Neutrophil (primary cell): ENCODE results near the gene SIK2.
"Not testable (repeated sequence)": the region's sequence is repeated elsewhere in the genome, so short reads cannot be mapped to it uniquely, and the experiment has no call there.

ENCODE experiments used
- H3K27ac ChIP-seq: fragments of 200-600 bp; sonication (generic); 2 replicates; pipeline ENCODE4 v1.5.1; 2016; ENCODE audit warnings: mild to moderate bottlenecking, moderate library complexity
- H3K27me3 ChIP-seq: fragments of 200-600 bp; sonication (generic); 2 replicates; pipeline ENCODE4 v1.6.0; 2016; ENCODE audit warnings: mild to moderate bottlenecking
- H3K36me3 ChIP-seq: fragments of 200-600 bp; sonication (generic); 2 replicates; pipeline ENCODE4 v1.5.1; 2017
- H3K4me1 ChIP-seq, 2 experiments: fragments of 200-600 bp in 1 of 2; sonication (generic) in 1 of 2; 1 replicate in 1 of 2; 2 replicates in 1 of 2; pipeline versions ENCODE4 v1.5.1 to v1.6.1; 2013 to 2016; ENCODE audit warnings: low read depth in 1 of 2, low read length in 1 of 2, mild to moderate bottlenecking in 1 of 2, moderate library complexity in 1 of 2; ENCODE audit not compliant: control insufficient read depth in 1 of 2, insufficient read depth in 1 of 2
- H3K4me3 ChIP-seq, 2 experiments: fragments of 200-600 bp in 1 of 2; sonication (generic) in 1 of 2; 1 replicate in 1 of 2; 2 replicates in 1 of 2; pipeline ENCODE4 v1.5.1; 2013 to 2016; ENCODE audit warnings: low read depth in 1 of 2, low read length in 1 of 2, mild to moderate bottlenecking in 1 of 2, moderate library complexity in 1 of 2
- H3K9me3 ChIP-seq: fragments of 200-600 bp; sonication (generic); 2 replicates; pipeline ENCODE4 v1.5.1; 2016
- CTCF ChIP-seq: fragments of 200-600 bp; sonication (generic); IDR thresholded peaks from 2 replicates; pipeline ENCODE4 v1.5.1; 2016; ENCODE audit warnings: antibody characterized with exemption

The SIK2 gene

GRCh38 chr11:111644922-111645321 is 42.7 kb downstream of the SIK2 start:
- Histone ChIP-seq H3K4me1 (no peaks in the 10 kb centered on the region), H3K27ac (no peak overlapping the region), H3K9me3 (no peaks in the 10 kb centered on the region), H3K36me3 (no peaks in the 10 kb centered on the region), H3K4me3 (no peak overlapping the region), H3K27me3 (no peaks in the 10 kb centered on the region)
- no peak for TF ChIP-seq CTCF

DNA sequence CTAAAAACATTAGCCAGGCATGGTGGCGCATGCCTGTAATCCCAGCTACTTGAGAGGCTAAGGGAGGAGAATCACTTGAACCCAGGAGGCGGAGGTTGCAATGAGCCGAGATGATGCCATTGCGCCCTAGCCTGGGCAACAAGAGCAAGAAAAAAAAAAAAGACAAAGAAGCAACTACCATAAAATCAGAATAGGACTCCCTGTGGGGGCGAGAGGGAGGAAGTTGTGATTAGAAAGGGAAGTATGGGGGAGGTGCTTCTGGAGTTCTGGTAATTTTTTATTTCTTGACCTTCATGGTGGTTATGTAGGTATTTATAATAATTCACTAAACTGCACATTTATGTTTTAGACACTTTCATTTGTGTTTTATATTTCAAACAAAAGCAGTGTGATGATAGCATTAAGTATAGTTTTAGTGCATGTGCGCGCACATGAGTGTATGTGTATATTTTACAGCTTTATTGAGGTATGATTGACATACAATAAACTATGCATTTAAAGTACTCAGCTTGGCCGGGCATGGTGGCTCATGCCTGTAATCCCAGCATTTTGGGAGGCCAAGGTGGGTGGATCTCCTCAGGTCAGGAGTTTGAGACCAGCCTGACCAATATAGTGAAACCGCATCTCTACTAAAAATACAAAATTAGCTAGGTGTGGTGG is 43.5 kb downstream of the SIK2 start:
- no peak for TF ChIP-seq CTCF
- H3K36me3 ChIP-seq: no peaks in the 10 kb centered on the region
- H3K4me3 ChIP-seq: no peak overlapping the region
- no peak overlapping the region for H3K27ac ChIP-seq
- no peaks in the 10 kb centered on the region for H3K27me3 ChIP-seq
- H3K9me3 ChIP-seq: no peaks in the 10 kb centered on the region
- H3K4me1 ChIP-seq: no peaks in the 10 kb centered on the region

- H3K4me3 ChIP-seq, H3K27me3 ChIP-seq, H3K27ac ChIP-seq, H3K9me3 ChIP-seq, H3K4me1 ChIP-seq, H3K36me3 ChIP-seq: not testable (repeated sequence)
These were observed 49.1 kb downstream of the SIK2 start for GRCh38 chr11:111651336-111651735.

DNA sequence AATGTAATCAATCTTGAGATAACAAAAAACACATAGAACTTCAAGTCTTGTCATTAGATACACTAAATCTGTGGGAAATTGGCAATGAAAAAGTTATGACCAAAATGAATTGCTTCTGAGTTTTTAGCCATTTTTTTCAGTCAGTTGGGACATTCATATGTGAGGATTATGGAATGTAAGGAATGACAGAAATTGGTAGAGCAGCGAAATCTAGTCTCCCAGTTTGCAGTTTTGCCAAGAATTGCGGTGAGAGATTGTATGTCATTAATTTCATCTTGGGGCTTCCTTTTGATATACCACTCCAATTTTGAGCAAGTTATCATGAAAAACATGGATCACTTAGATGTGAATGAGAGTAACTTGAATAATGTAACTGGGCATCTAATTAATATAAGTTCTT is 49.9 kb downstream of the SIK2 start:
- no peaks in the 10 kb centered on the region for H3K27me3 ChIP-seq
- H3K4me3 ChIP-seq: no peak overlapping the region
- no peaks in the 10 kb centered on the region for H3K4me1 ChIP-seq
- no peak overlapping the region for H3K27ac ChIP-seq
- H3K36me3 ChIP-seq: peaks cover 7% of the 10 kb centered on the region
- TF ChIP-seq CTCF: no peak
- H3K9me3 ChIP-seq: no peaks in the 10 kb centered on the region

- H3K9me3 ChIP-seq: no peaks in the 10 kb centered on the region
- H3K36me3 ChIP-seq: peaks cover 7% of the 10 kb centered on the region
- no peak overlapping the region for H3K4me3 ChIP-seq
- no peak for TF ChIP-seq CTCF
- H3K27ac ChIP-seq: no peak overlapping the region
- no peaks in the 10 kb centered on the region for H3K4me1 ChIP-seq
- no peaks in the 10 kb centered on the region for H3K27me3 ChIP-seq
These were observed 52.4 kb downstream of the SIK2 start for GRCh38 chr11:111654601-111655000.

DNA sequence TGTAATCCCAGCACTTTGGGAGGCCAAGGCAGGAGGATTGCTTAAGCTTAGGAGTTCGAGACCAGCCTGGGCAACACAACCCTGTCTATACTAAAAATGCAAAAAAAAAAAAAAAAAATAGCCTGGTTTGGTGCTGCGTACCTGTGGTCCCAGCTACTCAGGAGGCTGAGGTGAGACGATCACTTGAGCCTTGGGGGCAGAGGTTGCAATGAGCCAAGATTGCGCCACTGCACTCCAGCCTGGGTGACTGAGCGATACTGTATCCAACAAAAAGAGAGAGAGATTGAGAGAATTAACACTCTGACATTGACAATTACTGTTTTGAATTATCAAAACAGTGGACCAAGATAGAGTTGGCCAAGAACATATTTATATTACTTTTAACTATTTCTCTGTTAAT is 53.7 kb downstream of the SIK2 start:
- no peaks in the 10 kb centered on the region for H3K9me3 ChIP-seq
- H3K27me3 ChIP-seq: no peaks in the 10 kb centered on the region
- TF ChIP-seq CTCF: no peak
- no peak overlapping the region for H3K4me3 ChIP-seq
- H3K4me1 ChIP-seq: no peaks in the 10 kb centered on the region
- H3K27ac ChIP-seq: no peak overlapping the region
- peaks cover 7% of the 10 kb centered on the region for H3K36me3 ChIP-seq

DNA sequence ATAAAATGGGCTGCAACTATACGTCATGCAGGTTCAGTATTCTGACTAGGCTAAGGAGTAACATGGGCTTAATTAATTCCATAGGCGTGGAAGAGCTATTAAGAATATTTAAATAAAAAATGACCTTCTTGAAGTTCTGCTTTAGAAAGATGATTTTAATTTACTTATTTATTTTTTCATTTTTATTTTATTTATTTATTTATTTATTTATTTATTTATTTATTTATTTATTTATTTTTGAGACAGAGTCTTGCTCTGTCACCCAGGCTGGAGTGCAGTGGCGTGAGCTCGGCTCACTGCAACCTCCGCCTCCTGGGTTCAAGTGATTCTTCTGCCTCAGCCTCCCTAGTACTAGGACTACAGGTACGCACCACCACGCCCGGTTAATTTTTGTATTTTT is 55.7 kb downstream of the SIK2 start:
- not testable (repeated sequence) for H3K4me1 ChIP-seq, H3K36me3 ChIP-seq, H3K9me3 ChIP-seq, H3K4me3 ChIP-seq, H3K27me3 ChIP-seq, H3K27ac ChIP-seq

DNA sequence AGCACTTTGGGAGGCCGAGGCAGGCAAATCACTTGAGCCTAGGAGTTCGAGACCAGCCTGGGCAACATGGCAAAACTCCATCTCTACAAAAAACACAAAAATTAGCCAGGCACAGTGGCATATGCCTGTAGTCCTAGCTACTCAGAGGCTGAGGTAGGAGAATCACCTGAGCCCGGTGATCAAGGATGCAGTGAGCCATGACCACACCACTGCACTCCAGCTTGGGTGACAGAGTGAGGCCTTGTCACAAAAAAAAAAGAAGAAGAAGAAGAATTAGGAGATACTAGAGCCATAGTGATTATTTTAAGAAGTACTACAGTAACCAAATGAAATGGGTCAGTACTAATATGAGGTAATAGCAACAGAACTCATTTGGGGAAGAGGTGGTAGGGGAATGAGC is 56.2 kb downstream of the SIK2 start:
- H3K4me1 ChIP-seq, H3K36me3 ChIP-seq, H3K4me3 ChIP-seq, H3K27me3 ChIP-seq, H3K9me3 ChIP-seq, H3K27ac ChIP-seq: not testable (repeated sequence)
